Neural cell (in vitro differentiated cells): ENCODE data around the gene ZNF516. TPM values are rescaled to one million over a fixed set of nuclear protein-coding genes. Genes with fewer than 3 reads are reported as not detected.

Experiments used
- H2AFZ ChIP-seq: fragments of 200-600, 300-800 bp; sonication (generic), shearing (Covaris generic); 2 replicates; pipeline ENCODE4 v1.6.0; 2014; ENCODE audit warnings: low read depth, mild to moderate bottlenecking, antibody characterized with exemption, low read length, moderate library complexity
- H3F3A ChIP-seq: fragments of 200-600 bp; shearing (Covaris generic); 2 replicates; pipeline ENCODE4 v1.6.1; 2016; ENCODE audit warnings: mild to moderate bottlenecking, moderate library complexity, mixed read lengths, antibody characterized with exemption, low read length; ENCODE audit not compliant: insufficient read depth, poor library complexity, severe bottlenecking
- H3K27ac ChIP-seq: fragments of 200-600, 300-800 bp; sonication (generic), shearing (Covaris generic); 2 replicates; pipeline ENCODE4 v1.5.1; 2014; ENCODE audit warnings: mild to moderate bottlenecking, low read length, moderate library complexity
- H3K27me3 ChIP-seq: fragments of 300-800, 200-600 bp; sonication (generic), shearing (Covaris generic); 2 replicates; pipeline ENCODE4 v1.6.0; 2014; ENCODE audit warnings: mild to moderate bottlenecking, low read depth, low read length, moderate library complexity; ENCODE audit not compliant: insufficient read depth
- H3K36me3 ChIP-seq: fragments of 300-800, 200-600 bp; sonication (generic), shearing (Covaris generic); 2 replicates; pipeline ENCODE4 v1.5.1; 2014; ENCODE audit warnings: mild to moderate bottlenecking, antibody characterized with exemption, low read length, moderate library complexity; ENCODE audit not compliant: insufficient read depth
- H3K4me2 ChIP-seq: fragments of 300-800, 200-600 bp; sonication (generic), shearing (Covaris generic); 2 replicates; pipeline ENCODE4 v1.6.0; 2014; ENCODE audit warnings: mild to moderate bottlenecking, low read length
- H3K4me3 ChIP-seq: fragments of 300-800, 200-600 bp; sonication (generic), shearing (Covaris generic); 2 replicates; pipeline ENCODE4 v1.5.1; 2014; ENCODE audit warnings: mild to moderate bottlenecking, low read length, moderate library complexity
- H3K79me2 ChIP-seq: fragments of 200-600 bp; shearing (Covaris generic); replicated peaks from 2 replicates; pipeline ENCODE4 v1.6.0; 2014; ENCODE audit warnings: mild to moderate bottlenecking, low read length, moderate library complexity; ENCODE audit not compliant: insufficient read depth
- H3K9ac ChIP-seq: fragments of 300-800, 200-600 bp; sonication (generic), shearing (Covaris generic); 2 replicates; pipeline ENCODE4 v1.6.1; 2016; ENCODE audit warnings: mild to moderate bottlenecking, low read length, mixed read lengths
- H3K9me2 ChIP-seq: fragments of 200-600 bp; shearing (Covaris generic); 2 replicates; pipeline ENCODE4 v1.6.1; 2016; ENCODE audit warnings: mild to moderate bottlenecking, low read length, mixed read lengths; ENCODE audit not compliant: insufficient read depth
- H3K9me3 ChIP-seq: fragments of 200-600, 300-800 bp; sonication (generic), shearing (Covaris generic); 2 replicates; pipeline ENCODE4 v1.6.1; 2016; ENCODE audit warnings: mild to moderate bottlenecking, mixed run types, low read length, moderate library complexity, mixed read lengths
- H4K20me1 ChIP-seq: fragments of 200-600 bp; shearing (Covaris generic); 2 replicates; pipeline ENCODE4 v1.6.1; 2016; ENCODE audit warnings: mild to moderate bottlenecking, mixed run types; ENCODE audit not compliant: insufficient read depth
- CTCF ChIP-seq: fragments of 450-650 bp; IDR thresholded peaks from 2 replicates; pipeline ENCODE4 v1.5.1; 2014; ENCODE audit warnings: antibody characterized with exemption, mild to moderate bottlenecking, moderate library complexity; ENCODE audit not compliant: poor library complexity, severe bottlenecking
- EP300 ChIP-seq: fragments of 450-650 bp; conservative IDR thresholded peaks from 2 replicates; pipeline ENCODE4 v1.6.1; 2014; ENCODE audit warnings: antibody characterized with exemption, mild to moderate bottlenecking, moderate library complexity; ENCODE audit not compliant: poor library complexity, severe bottlenecking
- EZH2 ChIP-seq: fragments of 200-600, 300-800 bp; shearing (Covaris generic), sonication (generic); IDR thresholded peaks from 2 replicates; pipeline ENCODE4 v1.6.1; 2014; ENCODE audit warnings: antibody characterized with exemption, low read length, borderline replicate concordance, mild to moderate bottlenecking; ENCODE audit not compliant: insufficient read depth, poor library complexity, severe bottlenecking
- MXI1 ChIP-seq: fragments of 450-650 bp; conservative IDR thresholded peaks from 2 replicates; pipeline ENCODE4 v1.6.1; 2014; ENCODE audit warnings: antibody characterized with exemption, mild to moderate bottlenecking; ENCODE audit not compliant: poor library complexity, severe bottlenecking
- POLR2AphosphoS5 ChIP-seq: IDR thresholded peaks from 2 replicates; pipeline ENCODE4 v1.6.1; 2012
- RAD21 ChIP-seq: fragments of 450-650 bp; conservative IDR thresholded peaks from 2 replicates; pipeline ENCODE4 v1.6.1; 2014; ENCODE audit warnings: antibody characterized with exemption, mild to moderate bottlenecking, moderate library complexity
- REST ChIP-seq: IDR thresholded peaks from 2 replicates; pipeline ENCODE4 v1.6.1; 2012; ENCODE audit warnings: borderline replicate concordance
- SMC3 ChIP-seq: fragments of 450-650 bp; conservative IDR thresholded peaks from 2 replicates; pipeline ENCODE4 v1.6.1; 2014; ENCODE audit warnings: antibody characterized with exemption, mild to moderate bottlenecking, moderate library complexity; ENCODE audit not compliant: poor library complexity
- TAF1 ChIP-seq: IDR thresholded peaks from 2 replicates; pipeline ENCODE4 v1.6.1; 2012; ENCODE audit warnings: low read depth
- polyA plus RNA-seq: library from polyadenylated mRNA; depleted of rRNA; stranded (reverse); fragments of >200 nt; gene quantifications from 2 replicates; pipeline ENCODE4 v1.2.3, GENCODE V29; 2014

The ZNF516 gene
- polyA plus RNA-seq, 1 donor from 2014 or later = 11.5 TPM

- Histone ChIP-seq H3F3A (no peaks in the 10 kb centered on the region), H3K27ac (no peak overlapping the region), H3K9me3 (no peaks in the 10 kb centered on the region), H4K20me1 (no peaks in the 10 kb centered on the region), H3K4me2 (no peak overlapping the region), H3K79me2 (peaks cover 5% of the 10 kb centered on the region), H3K9me2 (no peaks in the 10 kb centered on the region), H3K27me3 (no peaks in the 10 kb centered on the region), H3K9ac (no peak overlapping the region), H3K4me3 (no peak overlapping the region), H2AFZ (no peak overlapping the region), H3K36me3 (no peaks in the 10 kb centered on the region)
- TF ChIP-seq TAF1 (no peak), SMC3 (no peak), POLR2AphosphoS5 (no peak), REST (no peak), EP300 (no peak), MXI1 (no peak), CTCF (no peak), RAD21 (no peak), EZH2 (no peak)
These were observed 116.4 kb downstream of the ZNF516 start for GRCh38 chr18:76378526-76379215.

GRCh38 chr18:76377359-76377756, 117.7 kb downstream of the ZNF516 start:
- H4K20me1 ChIP-seq = no peaks in the 10 kb centered on the region
- H3K36me3 ChIP-seq = no peaks in the 10 kb centered on the region
- H3F3A ChIP-seq = no peaks in the 10 kb centered on the region
- H2AFZ ChIP-seq = no peak overlapping the region
- no peak overlapping the region for H3K27ac ChIP-seq
- no peaks in the 10 kb centered on the region for H3K9me3 ChIP-seq
- no peaks in the 10 kb centered on the region for H3K27me3 ChIP-seq
- no peak overlapping the region for H3K4me2 ChIP-seq
- no peak overlapping the region for H3K9ac ChIP-seq
- TF ChIP-seq MXI1 = no peak
- no peak for TF ChIP-seq RAD21
- no peak for TF ChIP-seq TAF1
- TF ChIP-seq CTCF = no peak
- TF ChIP-seq EZH2 = no peak
- no peak for TF ChIP-seq POLR2AphosphoS5
- no peak for TF ChIP-seq EP300
- no peak for TF ChIP-seq SMC3
- no peak for TF ChIP-seq REST
- H3K79me2 ChIP-seq = peaks cover 5% of the 10 kb centered on the region
- no peak overlapping the region for H3K4me3 ChIP-seq
- no peaks in the 10 kb centered on the region for H3K9me2 ChIP-seq
